Measurements from ENCODE around the gene SIK3. TPM values are rescaled to one million over a fixed set of nuclear protein-coding genes. Genes with fewer than 3 reads are reported as not detected.

Gene SIK3
- total RNA-seq, 1 experiment from 2014 or later, result 9.2 TPM

- in situ Hi-C loops (cut with HindIII; ENCODE audit: low pct_unique_long_range_greater_than_20kb, low sequenced_read_pairs), result no loop called here
- DNase-seq (ENCODE audit: low read depth, low spot score), result no peak
These were observed 212.1 kb downstream of the SIK3 start for GRCh38 chr11:116885951-116886655.

- in situ Hi-C loops (cut with HindIII; ENCODE audit: low pct_unique_long_range_greater_than_20kb, low sequenced_read_pairs), result no loop called here
- DNase-seq (ENCODE audit: low read depth, low spot score), result peak; percentile 36
These were observed 215.8 kb downstream of the SIK3 start for GRCh38 chr11:116882386-116882785.

- in situ Hi-C loops (cut with HindIII; ENCODE audit: low pct_unique_long_range_greater_than_20kb, low sequenced_read_pairs), result no loop called here
- DNase-seq (ENCODE audit: low read depth, low spot score), result no peak
These were observed 217.1 kb downstream of the SIK3 start for GRCh38 chr11:116881143-116881542.

GRCh38 chr11:116879800-116880625, 218.2 kb downstream of the SIK3 start:
- in situ Hi-C loops (cut with HindIII; ENCODE audit: low pct_unique_long_range_greater_than_20kb, low sequenced_read_pairs), result no loop called here
- DNase-seq (ENCODE audit: low read depth, low spot score), result peak; percentile 75

- DNase-seq (ENCODE audit: low read depth, low spot score), result no peak
- in situ Hi-C loops (cut with HindIII; ENCODE audit: low pct_unique_long_range_greater_than_20kb, low sequenced_read_pairs), result no loop called here
These were observed 221.6 kb downstream of the SIK3 start for GRCh38 chr11:116876656-116877055.

- in situ Hi-C loops (cut with HindIII; ENCODE audit: low pct_unique_long_range_greater_than_20kb, low sequenced_read_pairs), result no loop called here
- no peak for DNase-seq (ENCODE audit: low read depth, low spot score)
These were observed 223.0 kb downstream of the SIK3 start for GRCh38 chr11:116875194-116875593.

GRCh38 chr11:116874251-116874650, 224.0 kb downstream of the SIK3 start:
- in situ Hi-C loops (cut with HindIII; ENCODE audit: low pct_unique_long_range_greater_than_20kb, low sequenced_read_pairs), result no loop called here
- DNase-seq (ENCODE audit: low read depth, low spot score), result no peak

- in situ Hi-C loops (cut with HindIII; ENCODE audit: low pct_unique_long_range_greater_than_20kb, low sequenced_read_pairs), result no loop called here
- no peak for DNase-seq (ENCODE audit: low read depth, low spot score)
These were observed 224.8 kb downstream of the SIK3 start for GRCh38 chr11:116873381-116873780.

- no peak for DNase-seq (ENCODE audit: low read depth, low spot score)
- in situ Hi-C loops (cut with HindIII; ENCODE audit: low pct_unique_long_range_greater_than_20kb, low sequenced_read_pairs), result no loop called here
These were observed 227.0 kb downstream of the SIK3 start for GRCh38 chr11:116871248-116871647.

- in situ Hi-C loops (cut with HindIII; ENCODE audit: low pct_unique_long_range_greater_than_20kb, low sequenced_read_pairs), result no loop called here
- DNase-seq (ENCODE audit: low read depth, low spot score), result no peak
These were observed 228.2 kb downstream of the SIK3 start for GRCh38 chr11:116870054-116870453.

- in situ Hi-C loops (cut with HindIII; ENCODE audit: low pct_unique_long_range_greater_than_20kb, low sequenced_read_pairs), result no loop called here
These were observed 228.6 kb downstream of the SIK3 start for GRCh38 chr11:116869610-116870009.

GRCh38 chr11:116868066-116868465, 230.2 kb downstream of the SIK3 start:
- in situ Hi-C loops (cut with HindIII; ENCODE audit: low pct_unique_long_range_greater_than_20kb, low sequenced_read_pairs), result no loop called here
- DNase-seq (ENCODE audit: low read depth, low spot score), result no peak

More at GRCh38 chr11:116869610-116870009, 228.6 kb downstream of the SIK3 start:
- DNase-seq (ENCODE audit: low read depth, low spot score), result no peak

GRCh38 chr11:116867619-116868018, 230.6 kb downstream of the SIK3 start:
- no peak for DNase-seq (ENCODE audit: low read depth, low spot score)
- in situ Hi-C loops (cut with HindIII; ENCODE audit: low pct_unique_long_range_greater_than_20kb, low sequenced_read_pairs), result no loop called here

GRCh38 chr11:116866804-116867455, 231.3 kb downstream of the SIK3 start:
- no peak for DNase-seq (ENCODE audit: low read depth, low spot score)
- in situ Hi-C loops (cut with HindIII; ENCODE audit: low pct_unique_long_range_greater_than_20kb, low sequenced_read_pairs), result no loop called here

- DNase-seq (ENCODE audit: low read depth, low spot score), result no peak
- in situ Hi-C loops (cut with HindIII; ENCODE audit: low pct_unique_long_range_greater_than_20kb, low sequenced_read_pairs), result no loop called here
These were observed 232.5 kb downstream of the SIK3 start for GRCh38 chr11:116865696-116866095.

- in situ Hi-C loops (cut with HindIII; ENCODE audit: low pct_unique_long_range_greater_than_20kb, low sequenced_read_pairs), result no loop called here
- no peak for DNase-seq (ENCODE audit: low read depth, low spot score)
These were observed 233.7 kb downstream of the SIK3 start for GRCh38 chr11:116864531-116864930.

GRCh38 chr11:116862951-116863350, 235.3 kb downstream of the SIK3 start:
- DNase-seq (ENCODE audit: low read depth, low spot score), result no peak
- in situ Hi-C loops (cut with HindIII; ENCODE audit: low pct_unique_long_range_greater_than_20kb, low sequenced_read_pairs), result no loop called here

- in situ Hi-C loops (cut with HindIII; ENCODE audit: low pct_unique_long_range_greater_than_20kb, low sequenced_read_pairs), result no loop called here
- no peak for DNase-seq (ENCODE audit: low read depth, low spot score)
These were observed 236.0 kb downstream of the SIK3 start for GRCh38 chr11:116862185-116862584.
